Activated CD4-positive, alpha-beta T cell treated with anti-CD3 and anti-CD28 coated beads for 48 hours (primary cell): ENCODE results near the gene ARL8A.
"Not testable (repeated sequence)": the region's sequence is repeated elsewhere in the genome, so short reads cannot be mapped to it uniquely, and the experiment has no call there.

ENCODE experiments used
- DNase-seq: peaks from one replicate; pipeline ENCODE4 v3.0.0-alpha.2; 2020

ARL8A gene

DNA sequence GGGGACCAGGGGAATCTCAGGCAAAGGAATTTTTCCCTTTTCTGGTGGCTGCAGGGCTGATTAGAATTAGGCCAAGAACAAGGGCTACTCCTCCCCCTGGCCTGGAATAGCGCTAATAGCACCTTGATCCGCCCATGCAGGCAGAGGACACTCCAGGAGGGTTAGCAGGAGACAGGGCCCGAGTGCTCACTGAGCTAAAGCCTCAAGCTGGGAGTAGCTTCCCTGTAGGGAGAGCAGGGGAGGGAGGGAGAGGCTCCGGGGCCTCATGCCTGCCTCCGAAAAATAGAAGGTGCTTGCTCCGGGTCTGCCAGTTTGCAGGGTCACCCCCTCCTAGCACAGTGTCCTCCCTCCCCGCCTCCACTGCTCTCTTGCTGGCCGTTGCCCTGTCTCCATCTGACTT, 12.1 kb upstream of the ARL8A start:
- no peak for DNase-seq

DNA sequence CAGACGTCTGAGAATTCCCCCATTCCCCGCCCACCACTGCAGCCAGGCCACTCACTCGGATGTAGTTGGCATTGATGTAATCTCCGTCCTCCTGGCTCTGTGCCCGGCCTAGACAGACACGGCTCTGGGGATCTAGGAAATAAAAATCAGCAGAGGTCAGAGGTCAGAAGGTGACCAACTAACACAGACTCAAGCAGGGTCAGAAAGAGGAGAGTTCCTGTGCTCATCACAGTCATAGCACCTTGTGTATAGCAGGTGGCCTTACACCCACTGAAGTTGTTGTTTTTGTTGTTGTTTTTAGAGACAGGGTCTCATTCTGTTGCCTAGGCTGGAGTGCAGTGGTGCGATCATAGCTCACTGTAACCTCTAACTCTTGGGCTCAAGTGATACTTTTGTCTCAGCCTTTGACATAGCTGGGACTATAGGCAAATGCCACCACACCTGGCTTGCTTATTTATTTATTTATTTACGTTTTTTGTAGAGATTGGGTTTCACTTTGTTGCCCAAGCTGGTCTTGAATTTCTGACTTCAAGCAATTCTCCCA, 11.0 kb upstream of the ARL8A start:
- DNase-seq = no peak

DNA sequence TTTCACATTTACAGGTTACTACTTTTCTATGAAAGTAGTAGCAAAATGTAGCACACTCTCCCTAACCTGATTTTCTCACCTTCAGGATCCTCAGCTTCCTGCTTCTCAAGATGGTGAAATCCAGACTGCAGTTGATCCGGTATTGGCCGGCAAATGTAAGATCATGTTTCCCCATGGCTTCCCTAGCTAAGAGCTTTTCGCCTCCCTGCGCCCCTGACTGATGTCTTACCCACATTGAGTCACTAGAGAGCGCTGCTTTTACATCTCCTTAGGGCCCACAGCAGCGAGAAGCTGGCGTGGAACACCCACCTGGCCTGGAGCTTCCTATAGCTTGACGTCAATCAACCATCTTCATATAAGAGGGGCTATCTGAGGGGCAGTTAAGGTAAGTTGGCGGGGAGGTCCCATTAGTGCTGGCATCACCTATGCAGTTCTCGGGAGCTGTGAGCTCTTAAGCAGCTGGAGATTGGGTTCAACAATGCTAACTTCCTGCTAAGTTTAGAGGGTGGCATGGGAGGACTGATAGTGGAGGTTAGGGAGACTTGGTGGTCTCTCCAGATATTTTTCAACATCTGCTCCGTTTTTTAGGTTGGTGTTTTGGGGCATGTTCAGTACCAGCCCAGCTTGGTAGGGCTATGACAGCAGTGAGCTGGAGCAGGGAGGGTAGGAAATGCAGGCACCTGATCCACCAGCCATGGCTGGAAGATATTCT, 10.4 kb upstream of the ARL8A start:
- peak; percentile 62 for DNase-seq

- no peak for DNase-seq
Measured at GRCh38 chr1:202154148-202154765, 9.7 kb upstream of the ARL8A start.

- no peak for DNase-seq
Measured at GRCh38 chr1:202153284-202153683, 8.7 kb upstream of the ARL8A start.

DNA sequence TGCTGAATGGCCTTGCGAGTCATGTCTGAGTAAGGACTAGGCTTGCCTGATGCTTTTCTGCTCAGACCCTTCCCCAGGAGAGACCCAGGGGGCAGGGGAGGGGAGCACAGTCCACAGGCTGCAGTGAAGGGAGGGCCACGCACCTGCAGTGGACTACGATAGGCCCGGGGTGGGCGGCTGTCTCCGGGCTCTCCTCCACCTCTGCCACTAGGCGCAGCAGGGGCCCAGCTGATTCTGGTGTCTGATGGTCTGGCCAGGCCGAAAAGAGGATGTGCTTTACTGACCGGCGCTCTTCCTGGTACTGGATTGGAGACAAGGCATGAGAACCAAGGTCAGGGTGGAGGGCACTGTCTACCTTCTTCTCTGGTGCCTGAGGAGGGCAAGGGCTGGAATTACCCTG, 7.9 kb upstream of the ARL8A start:
- no peak for DNase-seq

- no peak for DNase-seq
Measured at GRCh38 chr1:202151045-202151444, 6.5 kb upstream of the ARL8A start.

DNA sequence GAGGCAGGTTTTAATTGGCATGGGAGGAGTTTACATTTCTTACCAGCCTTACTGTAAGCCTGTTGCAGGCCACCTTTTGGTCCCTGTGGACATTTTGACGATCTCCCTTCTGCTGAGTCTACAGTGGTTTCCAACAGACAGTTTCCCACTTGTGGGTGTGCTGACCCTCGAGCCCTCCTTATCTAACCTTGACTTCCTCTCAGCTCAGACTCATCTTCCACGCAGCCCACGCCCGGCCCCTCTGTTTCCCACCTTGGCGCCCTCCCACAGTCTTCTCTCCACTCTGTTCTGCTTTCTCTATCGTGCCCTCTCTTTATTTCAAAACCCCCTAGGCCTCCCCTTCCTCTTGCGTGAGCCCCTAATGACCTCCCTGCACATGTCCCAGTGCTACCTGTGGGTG, 6.1 kb upstream of the ARL8A start:
- no peak for DNase-seq

DNA sequence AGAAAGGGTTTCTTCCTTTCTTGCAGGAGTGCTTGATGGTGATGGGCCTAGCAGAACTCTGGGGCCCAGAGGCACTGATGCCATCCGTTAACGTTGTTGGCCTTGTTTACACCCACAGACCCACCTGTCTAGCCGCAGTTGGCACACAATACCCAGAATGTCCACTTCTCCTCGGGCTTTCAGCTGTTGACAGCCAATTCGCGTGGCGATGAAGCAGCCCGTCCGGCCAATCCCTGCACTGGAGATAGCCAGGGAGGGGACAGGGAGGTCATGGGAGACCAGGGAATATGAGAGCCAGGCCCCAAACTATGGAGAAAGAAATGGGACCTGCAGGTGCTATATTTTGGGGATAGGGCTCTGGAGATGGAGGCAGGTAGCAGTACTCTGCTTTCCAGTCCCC, 5.7 kb upstream of the ARL8A start:
- DNase-seq = no peak

GRCh38 chr1:202149566-202149965, 5.0 kb upstream of the ARL8A start:
- DNase-seq = no peak

- DNase-seq = no peak
Measured at GRCh38 chr1:202148391-202148790, 3.9 kb upstream of the ARL8A start.

- no peak for DNase-seq
Measured at GRCh38 chr1:202146993-202147392, 2.5 kb upstream of the ARL8A start.

GRCh38 chr1:202146279-202146678, 1.7 kb upstream of the ARL8A start:
- no peak for DNase-seq

- DNase-seq = not testable (repeated sequence)
Measured at GRCh38 chr1:202145744-202146140, 1.2 kb upstream of the ARL8A start.

DNA sequence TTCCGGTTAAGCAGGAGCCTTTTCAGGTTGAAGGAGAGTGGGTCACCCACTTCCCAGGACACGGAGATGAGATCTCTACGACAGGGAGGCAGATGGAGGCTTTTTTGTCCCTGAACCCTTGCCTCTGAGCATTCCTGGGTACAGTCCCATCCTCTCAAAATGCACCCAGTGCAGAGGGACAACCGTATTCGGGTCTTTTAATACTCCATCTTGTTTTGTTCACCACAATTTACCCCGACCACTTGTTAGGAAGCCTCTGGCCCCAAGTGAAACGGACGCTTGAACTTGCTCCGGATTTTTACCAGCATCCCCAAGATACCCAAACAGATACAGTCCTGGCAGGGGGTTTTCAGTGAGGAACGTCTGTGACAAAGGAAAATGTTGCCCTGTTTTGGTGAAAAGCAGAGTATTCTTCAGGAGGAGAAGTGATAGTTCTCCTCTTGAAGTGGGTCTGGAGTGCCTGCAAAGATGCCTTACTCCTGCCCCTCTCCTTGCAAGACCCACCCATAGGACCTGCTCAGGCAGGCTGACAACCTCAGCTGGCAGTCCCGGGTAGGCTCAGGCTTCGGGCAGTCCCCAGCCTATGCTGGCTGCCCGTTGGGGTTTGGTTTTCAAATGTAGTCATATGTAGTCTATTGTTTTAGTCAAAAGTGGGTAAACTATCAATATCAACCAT, 669 bp upstream of the ARL8A start:
- peak; percentile 64 for DNase-seq

- DNase-seq = peak; percentile 32
Measured at GRCh38 chr1:202143768-202144401, 652 bp downstream of the ARL8A start.

GRCh38 chr1:202143011-202143767, 1.3 kb downstream of the ARL8A start:
- peak; percentile 26 for DNase-seq

- DNase-seq = not testable (repeated sequence)
Measured at GRCh38 chr1:202141468-202141867, 3.1 kb downstream of the ARL8A start.

DNA sequence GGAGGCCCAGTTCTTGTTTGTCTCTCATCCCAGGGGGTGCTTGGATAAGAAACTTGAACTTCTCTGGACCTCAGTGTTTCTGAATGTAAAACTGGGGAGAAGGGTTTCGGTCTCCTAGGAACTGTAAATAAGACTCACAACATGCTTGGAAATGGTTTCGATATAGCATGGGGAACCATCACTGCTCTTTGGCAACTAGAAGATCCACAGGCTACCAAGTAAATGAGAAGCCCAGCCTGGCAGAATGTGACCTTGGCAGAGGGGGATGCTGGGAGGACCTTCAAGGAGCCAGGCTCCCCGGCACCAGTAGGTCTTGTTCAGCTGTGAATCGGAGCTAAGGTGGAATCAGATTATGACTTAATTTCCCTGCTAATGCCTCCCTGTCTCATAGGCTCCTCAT, 3.7 kb downstream of the ARL8A start:
- no peak for DNase-seq

DNA sequence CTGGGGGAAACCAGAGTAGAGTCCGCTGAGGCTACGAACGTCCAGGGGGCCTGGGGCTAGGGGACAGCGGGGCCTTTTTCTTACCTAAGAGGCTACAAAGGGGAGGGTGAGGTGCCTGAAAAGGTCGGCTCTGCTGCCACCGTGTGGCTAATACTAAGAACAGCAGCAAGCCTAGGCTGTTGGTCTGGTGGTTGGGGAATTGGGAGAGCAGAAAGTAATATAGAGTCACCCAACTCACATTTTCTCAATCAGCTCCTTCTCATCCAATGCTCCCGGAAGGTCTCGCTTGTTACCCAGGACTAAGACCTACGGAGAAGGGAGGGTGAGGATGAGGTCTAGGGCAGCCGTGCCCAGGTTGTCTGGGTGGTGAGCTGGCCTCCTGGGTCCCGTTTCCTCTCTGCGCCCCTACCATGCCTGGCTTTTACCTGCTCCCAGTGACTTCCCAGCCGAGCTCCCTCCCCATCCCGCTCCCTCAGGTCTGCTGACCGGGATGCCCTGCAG, 9.3 kb downstream of the ARL8A start:
- DNase-seq = peak; percentile 59

DNA sequence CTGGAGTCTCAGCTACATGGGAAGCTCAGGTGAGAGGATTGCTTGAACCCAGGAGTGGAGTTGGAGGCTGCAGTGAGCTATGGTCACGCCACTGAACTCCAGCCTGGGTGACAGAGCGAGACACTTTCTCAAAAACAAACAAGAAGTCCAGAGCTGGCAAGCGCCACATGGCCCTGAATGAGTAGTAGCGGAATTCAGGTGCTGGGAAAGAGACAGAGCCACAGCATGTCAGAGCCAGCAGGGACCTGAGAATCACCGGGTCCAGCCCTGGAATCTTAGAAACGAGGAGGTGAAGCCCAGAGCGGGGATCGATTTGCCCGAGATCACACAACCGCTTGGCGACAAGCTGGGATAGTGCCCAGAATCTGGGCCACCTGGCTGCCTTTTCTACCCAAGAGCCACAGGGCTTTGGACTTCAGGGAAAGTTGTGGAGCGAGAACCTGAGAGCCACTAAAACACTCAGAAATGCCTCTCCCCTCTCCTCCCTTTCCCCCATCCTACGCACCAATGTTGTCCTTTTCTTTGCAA, 9.8 kb downstream of the ARL8A start:
- no peak for DNase-seq

DNA sequence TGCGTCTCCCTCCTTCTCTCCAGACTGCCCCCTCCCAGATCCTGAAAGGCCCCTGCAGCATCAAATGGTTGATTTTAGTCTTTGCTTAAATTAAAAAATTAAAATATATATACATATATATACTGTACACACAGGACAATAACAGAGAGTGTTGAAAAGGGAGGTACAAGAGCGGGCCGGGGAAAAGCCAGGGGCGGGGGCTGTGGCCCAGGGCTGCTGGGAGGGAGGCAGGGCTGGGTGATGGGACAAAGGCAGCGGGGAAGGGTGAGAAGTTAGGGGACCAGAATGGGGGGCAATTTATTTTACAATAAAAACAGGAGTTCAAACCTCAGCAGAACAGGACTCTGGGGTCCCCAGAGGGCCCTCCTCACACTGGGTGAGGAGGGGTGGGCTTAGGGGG, 10.5 kb downstream of the ARL8A start:
- DNase-seq = no peak
